GM12865 (cell line): ENCODE data around the gene SNRPA1.

Source experiments
- DNase-seq: peaks from one replicate; pipeline ENCODE4 v3.0.0; 2010; ENCODE audit warnings: low read depth
- H3K4me3 ChIP-seq: 2 replicates; pipeline ENCODE4 v1.5.1; 2011; ENCODE audit warnings: mild to moderate bottlenecking, low read depth, low read length, control low read depth
- CTCF ChIP-seq: IDR thresholded peaks from 2 replicates; pipeline ENCODE4 v1.5.1; 2011; ENCODE audit warnings: low read length, control low read depth, low read depth, inconsistent platforms; ENCODE audit not compliant: insufficient read depth; ENCODE audit errors: missing control alignments

The SNRPA1 gene

DNA sequence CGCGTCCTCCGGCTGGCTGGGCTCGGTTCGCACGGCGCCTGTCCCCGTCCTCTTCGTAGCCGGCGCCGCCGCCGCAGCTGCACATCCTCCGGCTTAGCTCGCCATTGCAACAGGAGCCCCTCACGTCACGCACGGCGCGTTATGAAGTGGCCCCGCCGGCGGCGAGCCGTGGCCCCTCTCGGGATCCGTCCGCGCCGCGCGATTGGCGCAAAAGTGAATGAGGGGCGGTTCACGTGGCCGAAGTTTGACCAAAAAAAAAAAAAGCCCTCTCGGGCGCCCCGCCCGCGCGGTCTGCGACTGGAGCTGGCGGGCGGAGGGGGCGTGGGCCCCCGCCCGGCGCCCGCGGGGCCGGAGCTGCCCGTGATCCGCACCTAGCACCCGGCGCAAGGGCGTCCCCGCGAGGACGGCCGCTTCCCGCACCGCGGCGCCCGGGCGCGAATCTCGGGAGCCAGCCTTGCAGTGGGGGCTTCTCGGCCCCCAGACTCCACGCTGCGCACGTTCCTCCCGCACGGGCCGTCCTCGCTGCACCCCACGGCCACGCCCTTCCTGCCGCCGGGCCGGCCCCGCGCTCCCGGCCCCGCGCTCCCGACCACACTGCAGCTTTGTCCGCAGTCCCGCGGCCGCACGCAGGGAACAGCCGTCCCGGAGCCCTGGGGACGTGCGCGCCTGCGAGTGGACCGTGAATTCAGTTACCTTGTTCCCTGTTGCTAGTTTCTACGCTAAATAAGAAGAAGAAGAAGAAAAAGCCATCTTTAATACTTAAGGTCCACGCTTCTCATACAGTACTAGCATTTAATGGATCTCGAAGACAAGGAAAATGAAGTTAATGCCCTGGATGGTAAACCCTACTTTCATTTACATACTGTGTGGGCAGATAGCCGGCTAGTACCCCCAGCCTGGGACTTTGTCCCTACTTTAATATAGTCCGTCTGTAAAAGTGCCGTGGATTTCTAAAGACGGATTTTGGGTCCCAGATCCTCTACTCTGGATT, 42.9 kb downstream of the SNRPA1 start, which contains the start of gene CHSY1:
Gene CHSY1 (minus strand): TSS at position 219 of the 991 bp plus-strand sequence. CDS start 592 bp downstream, outside the sequence.
- DNase-seq: peak; percentile 94
- peak within 1 kb of the TSS; percentile 90 for H3K4me3 ChIP-seq
- TF ChIP-seq CTCF: peak; percentile 17

DNA sequence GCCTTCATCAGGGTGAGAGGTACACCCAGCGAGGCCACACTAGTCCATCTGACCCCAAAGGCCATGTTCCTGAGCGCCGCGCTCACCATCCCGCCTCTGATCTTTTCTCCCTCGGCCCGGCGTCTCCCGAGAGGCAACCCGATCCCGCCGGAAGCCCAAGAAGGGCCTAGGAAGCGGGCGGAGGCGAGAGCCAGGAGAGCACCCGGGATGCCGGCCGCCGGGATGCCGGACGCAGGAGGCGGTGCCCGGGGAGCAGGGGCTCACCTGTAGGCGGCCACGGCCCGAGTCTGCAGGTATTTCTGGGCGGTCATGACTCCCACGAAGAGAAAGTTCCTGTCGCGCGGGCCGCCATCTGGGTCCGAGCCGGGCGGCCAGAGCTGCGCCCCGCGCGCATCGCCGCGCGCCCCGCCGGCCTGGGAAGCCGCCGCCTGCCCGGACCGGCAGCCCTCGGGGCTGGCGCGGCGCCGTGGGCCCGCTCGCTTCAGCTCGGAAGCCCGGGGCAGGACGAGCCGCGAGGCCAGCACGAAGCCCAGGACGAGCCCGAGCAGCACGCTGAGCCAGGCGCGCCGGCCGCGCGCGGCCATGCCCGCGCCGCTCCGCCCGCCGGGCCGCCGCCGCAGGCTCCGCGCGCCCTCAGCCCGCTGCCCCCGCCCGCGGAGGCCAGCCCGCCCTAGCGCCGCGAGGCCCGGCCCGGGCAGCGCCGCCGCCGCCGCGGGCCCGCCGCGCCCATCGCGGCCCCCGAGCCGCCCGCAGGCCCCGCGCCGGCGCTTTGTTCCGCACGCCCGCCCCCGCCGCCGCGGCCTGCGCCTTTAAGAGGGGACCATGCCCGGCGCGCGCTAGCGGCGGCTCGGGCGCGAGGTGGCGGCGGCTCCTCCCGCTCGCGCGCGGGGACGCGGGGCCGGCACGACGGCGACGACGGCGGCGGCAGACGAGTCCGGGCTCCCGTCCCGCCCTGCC, 43.9 kb downstream of the SNRPA1 start:
- no peak for TF ChIP-seq CTCF
- peak; percentile 33 for DNase-seq
- peak overlapping the region; percentile 90 for H3K4me3 ChIP-seq

- peak overlapping the region; percentile 90 for H3K4me3 ChIP-seq
- no peak for TF ChIP-seq CTCF
- DNase-seq: no peak
Observed at GRCh38 chr15:101250341-101250831, 44.7 kb downstream of the SNRPA1 start.

- DNase-seq: no peak
- no peak overlapping the region for H3K4me3 ChIP-seq
- TF ChIP-seq CTCF: no peak
Observed at GRCh38 chr15:101248274-101248673, 46.8 kb downstream of the SNRPA1 start.

GRCh38 chr15:101246824-101247745, 48.0 kb downstream of the SNRPA1 start:
- no peak for DNase-seq
- H3K4me3 ChIP-seq: no peak overlapping the region
- TF ChIP-seq CTCF: no peak
